Psoas muscle (tissue), 8 donors: ENCODE results near the gene VPS72. TPM values are rescaled to one million over a fixed set of nuclear protein-coding genes. Genes with fewer than 3 reads are reported as not detected.

Experiments used
- ATAC-seq, 4 donors: fragments of 200-7000 bp; cut with Tn5 transposase; one replicate each; pipeline ENCODE4 v1.9.1; 2020; ENCODE audit warnings: moderate library complexity in 3 of 4, mild to moderate bottlenecking in 2 of 4
- DNase-seq, 2 donors: peaks; one replicate each; pipeline ENCODE4 v3.0.0-alpha.2; 2020
- H3K27ac ChIP-seq: fragments of 200-600 bp; one replicate; pipeline ENCODE4 v1.8.0; 2022
- H3K27me3 ChIP-seq, 3 donors: fragments of 200-600 bp in 1 of 3; one replicate each; pipeline versions ENCODE4 v1.6.1 to v1.8.0; 2013 to 2022; ENCODE audit warnings: low read length in 2 of 3, mild to moderate bottlenecking in 2 of 3, moderate library complexity in 1 of 3; ENCODE audit not compliant: insufficient read depth in 3 of 3
- H3K36me3 ChIP-seq, 2 donors: fragments of 200-600 bp in 1 of 2; one replicate each; pipeline versions ENCODE4 v1.6.1 to v1.8.0; 2013 to 2022; ENCODE audit warnings: low read depth in 1 of 2, mild to moderate bottlenecking in 1 of 2, moderate library complexity in 1 of 2; ENCODE audit not compliant: insufficient read depth in 1 of 2
- H3K4me1 ChIP-seq: fragments of 200-600 bp; one replicate; pipeline ENCODE4 v1.8.0; 2022
- H3K4me3 ChIP-seq: fragments of 200-600 bp; one replicate; pipeline ENCODE4 v1.8.0; 2022; ENCODE audit warnings: mild to moderate bottlenecking
- H3K9me3 ChIP-seq: fragments of 200-600 bp; one replicate; pipeline ENCODE4 v1.8.0; 2022
- CTCF ChIP-seq: fragments of 200-600 bp; IDR thresholded peaks from one replicate; pipeline ENCODE4 v1.8.0; 2022; ENCODE audit warnings: antibody characterized with exemption
- WGBS, 3 donors: extraction: QIAGEN DNeasy Blood & Tissue Kit; methylation state at CpG; one replicate each; pipeline versions ENCODE4 v1.1.6 to v1.1.7; 2013; 5-methylcytosine and 5-hydroxymethylcytosine counted together
- intact Hi-C, 2 donors: fragments of 100-400 bp; cut with DNase I; formaldehyde crosslinking; loops; one replicate each; pipeline versions ENCODE4 v1.11.0 to v1.14.2; 2022
- polyA plus RNA-seq, 3 donors: library from polyadenylated mRNA; stranded (reverse); fragments of 200-250 nt; gene quantifications; one replicate each; pipeline ENCODE4 v1.2.3, GENCODE V29; 2013
- total RNA-seq, 4 donors: library from RNA; stranded (reverse); fragmentation: NEBNext Ultra II Directional in 2 of 4; extraction: Animal tissue kit (Norgen Biotek cat#: 25700) in 2 of 4; gene quantifications; one replicate each; pipeline versions ENCODE4 v1.2.1 to v1.2.4, GENCODE V29; 2021 to 2023
- donor health status: healthy with polysubstance abuse.
- donor health status: DM: no; HTN: no; CAD: no; lungs with moderate emphysema.
- donor health status: Bipolar disorder and iron deficiency.
- donor health status: healthy.
- donor health status: DM: yes; HTN: yes; CAD: no.
- donor health status: DM: no; HTN: no; CAD: no.
- donor health status: DM: no; HTN: no; CAD: no.
- donor health status: DM: yes; HTN: yes; CAD: no.

Gene VPS72
- total and polyA plus RNA-seq, 7 donors: 30.8 to 112 (median 66.0) TPM

- Histone ChIP-seq H3K4me1 (no peaks in the 10 kb centered on the region), H3K27ac (peak overlapping the region; percentile 32), H3K36me3 (peaks cover 6 to 44% of the 10 kb centered on the region in 2 donors), H3K27me3 (no peaks in the 10 kb centered on the region), H3K9me3 (no peaks in the 10 kb centered on the region), H3K4me3 (no peak overlapping the region)
- DNase-seq (no peak), ATAC-seq (no peak)
- TF ChIP-seq CTCF: no peak
- intact Hi-C loops: loop anchor here (5.0 kb wide), 1 partner anchor 131 kb away; no protein-coding TSS in a partner anchor
- WGBS, 3 donors: 72 to 86% (median 81%) methylated on average over 5 of the region's 5 CpGs
Measured at GRCh38 chr1:151158326-151158725, 31.7 kb downstream of the VPS72 start.

GRCh38 chr1:151157067-151157531, 32.9 kb downstream of the VPS72 start:
- Histone ChIP-seq H3K36me3 (peaks cover 6 to 43% of the 10 kb centered on the region in 2 donors), H3K4me1 (no peaks in the 10 kb centered on the region), H3K27me3 (no peaks in the 10 kb centered on the region), H3K27ac (no peak overlapping the region), H3K4me3 (peak overlapping the region; percentile 37), H3K9me3 (no peaks in the 10 kb centered on the region)
- intact Hi-C loops: loop anchor here (2.0 to 5.0 kb wide), 2 partner anchors 56 to 130 kb away; no protein-coding TSS in a partner anchor
- DNase-seq (no peak), ATAC-seq (no peak)
- no peak for TF ChIP-seq CTCF
- WGBS, 3 donors: 67 to 74% (median 74%) methylated on average over 6 of the region's 6 CpGs

- H3K27ac ChIP-seq: peak within 1 kb of the TSS; percentile 43
- H3K36me3 ChIP-seq: peaks cover 4 to 37% of the 10 kb centered on the region in 2 donors
- no peaks in the 10 kb centered on the region for H3K4me1 ChIP-seq
- H3K4me3 ChIP-seq: peak within 1 kb of the TSS; percentile 37
- DNase-seq (peak in 1 of 2 donors; percentile 75), ATAC-seq (peak in 2 of 4 donors; percentile 26 to 33)
- no peak for TF ChIP-seq CTCF
- intact Hi-C loops: loop anchor here (1.0 to 5.0 kb wide), 3 partner anchors 56 to 129 kb away; no protein-coding TSS in a partner anchor
- 62 to 72% (median 67%) methylated on average over 4 of the region's 4 CpGs for WGBS, 3 donors
- no peaks in the 10 kb centered on the region for H3K9me3 ChIP-seq
- no peaks in the 10 kb centered on the region for H3K27me3 ChIP-seq
Measured at GRCh38 chr1:151156515-151156819, 33.5 kb downstream of the VPS72 start, which contains the start of gene TNFAIP8L2. TNFAIP8L2 (plus strand) TSS chr1:151156649; CDS start chr1:151158698, 2,049 bp downstream.

GRCh38 chr1:151147665-151148064, 42.3 kb downstream of the VPS72 start:
- DNase-seq: no peak
- Histone ChIP-seq H3K27me3 (no peaks in the 10 kb centered on the region), H3K9me3 (no peaks in the 10 kb centered on the region), H3K36me3 (no peaks in the 10 kb centered on the region), H3K4me1 (peaks cover 38% of the 10 kb centered on the region), H3K4me3 (peak overlapping the region; percentile 76), H3K27ac (peak overlapping the region; percentile 89)
- intact Hi-C loops: no loop called here
- 61 to 80% (median 76%) methylated on average over 2 of the region's 2 CpGs for WGBS, 3 donors
- no peak for TF ChIP-seq CTCF
- ATAC-seq: no peak

GRCh38 chr1:151147132-151147503, 42.9 kb downstream of the VPS72 start:
- ATAC-seq (peak; percentile 27 to 55 (median 48)), DNase-seq (no peak)
- no peaks in the 10 kb centered on the region for H3K9me3 ChIP-seq
- no peaks in the 10 kb centered on the region for H3K36me3 ChIP-seq
- no peaks in the 10 kb centered on the region for H3K27me3 ChIP-seq
- 1 to 3% (median 2%) methylated on average over 7 of the region's 7 CpGs for WGBS, 3 donors
- H3K4me3 ChIP-seq: peak overlapping the region; percentile 76
- H3K4me1 ChIP-seq: peaks cover 44% of the 10 kb centered on the region
- no peak for TF ChIP-seq CTCF
- peak overlapping the region; percentile 89 for H3K27ac ChIP-seq
- intact Hi-C loops: no loop called here
